Epidermal melanocyte (primary cell): ENCODE data around the gene LGALS4.
"Not testable (repeated sequence)": the region's sequence is repeated elsewhere in the genome, so short reads cannot be mapped to it uniquely, and the experiment has no call there.

Experiments used
- DNase-seq: peaks from one replicate; pipeline ENCODE4 v3.0.0; 2011; ENCODE audit warnings: low spot score; ENCODE audit not compliant: insufficient read length

Gene LGALS4

DNA sequence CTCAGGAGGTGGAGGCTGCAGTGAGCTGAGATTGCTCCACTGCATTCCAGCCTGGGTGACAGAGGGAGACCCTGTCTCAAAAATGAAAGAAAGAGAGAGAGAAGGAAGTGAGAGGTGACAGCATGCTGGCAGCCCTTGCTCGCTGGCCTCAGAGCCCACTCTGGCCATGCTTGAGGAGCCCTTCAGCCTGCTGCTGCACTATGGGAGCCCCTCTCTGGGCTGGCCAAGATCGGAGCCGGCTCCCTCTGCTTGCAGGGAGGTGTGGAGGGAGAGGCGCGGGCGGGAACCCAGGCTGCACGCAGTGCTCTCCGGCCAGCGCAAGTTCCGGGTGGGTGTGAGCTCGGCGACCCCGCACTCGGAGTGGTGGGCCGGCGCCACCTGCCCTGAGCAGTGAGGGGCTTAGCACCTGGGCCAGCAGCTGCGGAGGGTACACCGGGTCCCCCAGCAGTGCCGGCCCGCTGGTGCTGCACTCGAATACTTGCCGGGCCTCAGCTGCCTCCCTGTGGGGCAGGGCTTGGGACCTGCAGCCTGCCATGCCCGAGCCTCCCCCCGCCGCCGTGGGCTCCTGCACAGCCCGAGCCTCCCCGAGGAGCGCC is 8.6 kb upstream of the LGALS4 start:
- DNase-seq = not testable (repeated sequence)

DNA sequence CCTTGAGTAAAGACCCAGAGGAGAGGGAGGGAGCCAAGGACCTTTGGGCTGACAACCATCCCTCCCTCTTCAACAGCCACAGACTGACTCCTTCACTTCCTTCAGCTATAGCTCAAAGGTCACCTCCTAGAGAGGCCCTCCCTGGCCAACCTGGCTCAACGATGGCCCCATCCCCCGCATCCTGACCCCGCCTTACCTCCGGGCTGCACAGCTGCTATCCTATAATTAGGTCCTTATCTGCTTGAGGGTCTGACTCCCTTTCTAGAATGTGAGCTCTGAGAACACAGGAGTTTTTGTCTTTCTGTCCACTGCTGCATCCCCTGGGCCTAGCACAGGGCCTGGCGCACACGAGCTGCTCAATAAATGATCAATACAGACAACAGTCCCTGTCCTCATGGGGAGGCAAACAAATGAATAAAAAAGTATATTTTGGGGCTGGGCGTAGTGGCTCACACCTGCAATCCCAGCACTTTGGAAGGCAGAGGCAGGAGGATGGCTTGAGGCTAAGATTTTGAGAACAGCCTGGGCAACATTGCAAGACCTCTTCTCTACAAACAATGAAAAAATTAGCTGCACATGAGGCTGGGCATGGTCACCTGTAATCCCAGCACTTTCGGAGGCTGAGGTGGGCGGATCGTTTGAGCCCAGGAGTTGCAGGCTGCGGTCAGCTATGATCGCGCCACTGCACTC is 6.6 kb upstream of the LGALS4 start:
- DNase-seq = no peak

DNA sequence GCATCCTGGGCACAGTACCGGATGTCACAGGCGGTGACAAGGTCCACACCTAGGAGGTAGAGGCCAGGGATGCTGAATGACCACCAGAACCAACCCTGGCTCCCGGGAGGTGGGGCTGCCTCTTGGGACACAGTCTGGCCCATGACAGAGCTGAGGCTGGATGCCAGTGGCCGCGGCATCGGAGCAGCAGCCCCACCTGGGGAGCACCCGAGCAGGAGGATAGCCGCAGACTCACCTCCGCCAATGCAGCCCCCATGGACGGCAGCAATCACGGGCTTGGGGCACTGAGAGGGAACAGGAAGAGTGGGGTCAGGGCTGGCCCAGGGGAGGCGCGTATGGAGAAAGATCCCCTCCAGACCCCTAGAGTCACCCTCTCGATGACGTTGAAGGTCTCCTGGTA is 4.3 kb upstream of the LGALS4 start:
- DNase-seq = no peak

DNA sequence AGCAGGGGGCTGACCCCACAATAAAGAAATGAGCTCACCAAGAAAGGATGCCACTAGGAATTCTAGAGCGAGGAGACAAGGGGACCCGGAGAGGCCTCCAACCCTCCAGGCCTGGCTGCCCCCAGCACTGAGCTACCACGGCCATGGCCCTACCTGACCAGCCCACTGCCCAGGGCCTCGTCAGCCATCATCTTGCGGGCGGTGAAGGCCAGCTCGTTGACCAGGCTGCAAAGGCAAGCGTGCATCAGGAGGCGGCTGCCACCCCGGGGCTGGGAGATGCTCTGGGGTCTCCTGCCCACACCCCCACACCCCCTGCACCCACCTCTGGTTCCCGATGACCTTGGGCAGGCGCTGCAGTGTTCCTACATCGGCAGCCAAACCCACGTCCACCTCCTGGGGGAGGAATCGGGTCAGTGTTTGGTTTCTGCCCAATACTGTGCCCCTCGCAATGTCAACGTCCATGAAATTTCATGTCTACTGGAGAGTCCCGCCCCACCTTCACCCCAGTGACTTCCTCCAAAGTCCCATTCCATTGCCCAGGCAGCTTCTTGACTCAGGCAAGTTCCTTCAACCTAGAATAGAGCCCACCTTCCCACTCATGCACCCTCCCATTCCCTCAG is 3.5 kb upstream of the LGALS4 start:
- no peak for DNase-seq

DNA sequence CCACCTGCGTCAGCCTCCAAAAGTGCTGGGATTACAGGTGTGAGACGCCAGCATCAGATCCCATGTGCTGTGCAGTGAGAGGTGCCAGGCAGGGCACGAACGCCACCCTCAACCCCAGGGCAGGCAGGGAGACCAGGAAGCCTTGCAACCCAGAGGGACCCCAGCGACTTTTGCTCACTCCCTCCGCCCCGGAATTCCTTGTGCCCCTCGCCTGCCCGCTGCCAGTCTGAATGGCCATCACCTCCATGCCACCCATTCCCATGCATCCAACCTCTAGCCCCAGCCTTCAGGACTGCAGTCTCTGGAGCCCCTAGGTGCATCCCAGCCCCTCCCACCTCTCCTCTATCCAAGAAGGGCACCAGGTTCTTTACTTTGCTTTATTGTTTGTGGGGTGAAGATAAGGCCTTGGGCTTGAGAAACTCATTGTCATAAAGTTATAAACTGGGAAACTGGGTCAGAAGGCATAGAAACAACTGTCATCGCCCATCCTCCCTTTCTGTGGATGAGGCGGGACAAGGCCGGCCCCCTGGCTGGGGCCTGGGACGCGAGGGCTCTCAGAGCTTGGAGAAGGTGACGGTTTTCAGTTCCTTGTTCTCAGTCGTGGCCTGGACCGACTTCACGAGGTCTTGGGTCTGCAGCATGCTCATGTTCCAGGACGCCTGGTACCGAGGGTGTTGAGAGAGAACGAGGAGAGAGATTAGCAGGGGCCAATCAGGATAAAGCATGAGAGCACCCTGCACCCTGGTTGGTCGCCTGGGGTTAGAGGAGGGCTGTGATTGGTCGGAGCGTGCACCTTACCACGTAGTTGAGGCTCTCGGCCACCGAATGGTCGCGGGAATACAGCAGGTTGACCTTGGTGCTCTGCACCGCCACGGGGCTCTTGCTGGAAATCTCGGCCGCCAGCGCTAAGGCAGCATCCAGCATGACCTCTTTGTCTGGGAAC is 2.6 kb upstream of the LGALS4 start:
- DNase-seq = no peak

DNA sequence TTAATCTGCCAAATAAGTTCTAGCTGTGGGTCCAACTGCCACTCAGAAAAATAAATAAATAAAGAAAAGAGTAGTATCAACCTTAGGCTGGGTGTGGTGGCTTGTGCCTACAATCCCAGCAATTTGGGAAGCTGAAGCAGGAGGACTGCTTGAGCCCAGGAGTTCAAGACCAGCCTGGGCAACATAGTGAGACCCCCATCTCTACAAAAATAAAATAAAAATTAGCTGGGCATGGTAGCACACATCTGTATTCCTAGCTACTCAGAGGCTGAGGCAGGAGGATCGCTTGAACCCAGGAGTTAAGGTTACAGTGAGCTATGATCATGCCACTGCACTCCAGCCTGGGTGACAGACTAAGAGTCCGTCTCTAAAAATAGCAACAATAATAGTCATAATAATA is 1.2 kb upstream of the LGALS4 start:
- not testable (repeated sequence) for DNase-seq

DNA sequence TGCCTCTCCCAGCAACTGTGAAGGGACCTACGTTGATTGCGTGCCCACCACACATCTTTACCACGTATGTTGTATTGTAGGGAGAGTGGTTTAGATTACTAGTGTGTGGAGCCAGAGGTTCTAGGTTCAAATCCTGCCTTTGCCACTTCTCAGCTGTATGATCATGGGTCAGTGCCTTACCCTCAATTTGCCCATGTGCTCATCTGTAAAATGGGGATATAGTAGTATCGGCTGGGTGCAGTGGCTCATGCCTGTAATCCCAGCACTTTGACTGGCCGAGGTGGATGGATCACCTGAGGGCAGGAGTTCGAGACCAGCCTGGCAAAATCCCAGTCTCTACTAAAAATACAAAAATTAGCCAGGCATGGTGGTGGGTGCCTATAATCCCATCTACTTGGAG is 578 bp upstream of the LGALS4 start:
- no peak for DNase-seq

DNA sequence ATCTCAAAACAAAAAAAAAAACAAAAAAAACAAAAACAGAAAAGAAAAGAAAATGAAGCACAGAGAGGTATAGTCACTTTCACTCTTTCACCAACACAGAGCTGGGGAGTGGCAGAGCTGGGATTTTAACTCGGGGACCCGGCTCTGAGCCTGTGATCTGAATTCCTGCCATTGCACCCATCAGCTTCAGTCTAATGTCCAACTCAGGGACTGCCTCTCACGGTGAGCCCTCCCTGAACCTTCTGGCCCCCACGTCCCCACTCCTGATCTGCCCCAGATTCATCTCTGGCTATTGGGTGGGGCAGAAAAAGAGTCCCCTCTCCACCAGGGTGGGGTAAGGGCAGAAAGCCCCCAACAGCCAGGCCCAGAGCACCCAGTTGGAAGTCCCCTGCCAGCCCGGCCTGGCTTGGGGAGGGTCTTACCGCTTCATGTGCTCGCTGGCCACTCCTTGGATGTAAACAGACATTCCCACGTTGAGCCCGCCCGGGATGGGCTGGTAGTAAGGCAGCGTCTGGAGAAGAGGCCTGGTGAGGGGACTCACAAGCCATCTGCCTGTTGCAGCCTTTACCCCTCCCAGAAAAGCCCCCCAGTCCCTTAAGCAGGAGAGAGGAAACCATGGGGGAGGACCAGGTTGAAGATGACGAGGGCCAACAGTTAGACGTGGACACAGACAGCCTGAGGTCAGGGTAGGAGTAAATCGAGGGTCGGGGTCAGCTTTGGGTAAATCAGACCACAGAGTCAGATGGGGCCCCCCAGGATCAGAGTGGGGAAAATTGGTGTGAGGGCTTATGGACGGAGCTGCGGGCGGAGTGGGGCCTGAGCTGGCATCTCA is 520 bp downstream of the LGALS4 start:
- DNase-seq = no peak

DNA sequence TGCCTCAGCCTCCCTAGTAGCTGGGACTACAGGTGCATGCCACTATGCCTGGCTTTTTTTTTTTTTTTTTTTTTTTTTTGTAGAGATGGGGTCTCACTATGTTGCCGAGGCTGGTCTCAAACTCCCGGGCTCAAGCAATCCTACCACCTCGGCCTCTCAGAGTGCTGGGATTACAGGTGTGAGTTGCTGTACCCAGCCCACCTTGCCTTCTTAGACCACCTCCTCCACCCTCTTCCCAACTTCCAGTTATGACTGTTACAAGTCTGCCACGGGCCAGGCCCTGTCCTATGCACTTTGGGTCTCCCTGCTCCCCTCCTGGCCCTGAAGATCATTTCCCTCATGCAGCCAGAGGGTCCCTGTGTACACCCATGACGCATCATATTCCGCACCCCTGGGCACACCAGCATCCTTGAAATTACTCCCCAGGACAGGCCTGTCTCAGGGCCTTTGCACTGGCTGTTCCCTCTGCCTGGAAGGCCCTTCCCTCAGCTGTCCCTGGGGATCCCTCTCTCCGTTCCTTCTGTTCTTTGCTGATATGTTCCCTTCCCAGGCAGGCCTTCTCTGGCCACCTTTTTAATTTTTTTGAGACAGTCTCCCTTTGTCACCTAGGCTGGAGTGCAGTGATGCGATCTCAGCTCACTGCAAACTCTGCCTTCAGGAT is 3.0 kb downstream of the LGALS4 start:
- DNase-seq = no peak

DNA sequence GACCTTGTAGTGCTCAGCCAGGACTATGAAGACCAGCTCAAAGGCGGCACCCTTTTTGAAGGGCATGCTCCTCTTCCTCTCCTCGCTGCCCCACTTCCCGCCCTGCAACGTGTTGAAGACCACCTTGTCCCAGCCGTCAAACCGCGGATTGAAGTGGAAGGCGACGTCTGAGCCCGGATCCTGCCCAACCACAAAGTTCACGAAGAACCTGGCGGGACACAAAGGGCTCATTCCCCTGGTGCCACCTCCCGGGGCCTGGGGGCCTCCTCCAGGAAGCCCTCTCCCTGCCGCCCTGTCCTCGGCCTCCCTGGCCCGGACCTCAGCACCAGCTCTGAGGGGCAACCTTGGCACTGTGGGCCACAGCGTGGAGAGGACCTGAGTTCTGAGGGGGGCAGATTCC is 4.0 kb downstream of the LGALS4 start:
- no peak for DNase-seq

DNA sequence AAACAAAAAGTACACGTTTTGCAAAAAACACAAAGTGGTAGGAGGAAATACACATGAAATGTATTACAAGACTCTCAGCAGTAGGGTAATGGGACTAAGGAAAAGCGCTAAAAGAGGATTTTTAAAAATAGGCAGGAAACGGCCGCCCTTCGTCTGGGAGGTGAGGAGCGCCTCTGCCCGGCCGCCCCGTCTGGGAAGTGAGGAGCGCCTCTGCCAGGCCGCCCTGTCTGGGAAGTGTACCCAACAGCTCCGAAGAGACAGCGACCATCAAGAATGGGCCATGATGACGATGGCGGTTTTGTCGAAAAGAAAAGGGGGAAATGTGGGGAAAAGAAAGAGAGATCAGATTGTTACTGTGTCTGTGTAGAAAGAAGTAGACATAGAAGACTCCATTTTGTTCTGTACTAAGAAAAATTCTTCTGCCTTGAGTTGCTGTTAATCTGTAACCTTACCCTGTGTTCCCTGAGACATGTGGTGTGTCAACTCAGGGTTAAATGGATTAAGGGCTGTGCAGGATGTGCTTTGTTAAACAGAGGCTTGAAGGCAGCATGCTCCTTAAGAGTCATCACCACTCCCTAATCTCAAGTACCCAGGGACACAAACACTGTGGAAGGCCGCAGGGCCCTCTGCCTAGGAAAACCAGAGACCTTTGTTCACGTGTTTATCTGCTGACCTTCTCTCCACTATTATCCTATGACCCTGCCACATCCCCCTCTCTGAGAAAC is 5.2 kb downstream of the LGALS4 start:
- not testable (repeated sequence) for DNase-seq

DNA sequence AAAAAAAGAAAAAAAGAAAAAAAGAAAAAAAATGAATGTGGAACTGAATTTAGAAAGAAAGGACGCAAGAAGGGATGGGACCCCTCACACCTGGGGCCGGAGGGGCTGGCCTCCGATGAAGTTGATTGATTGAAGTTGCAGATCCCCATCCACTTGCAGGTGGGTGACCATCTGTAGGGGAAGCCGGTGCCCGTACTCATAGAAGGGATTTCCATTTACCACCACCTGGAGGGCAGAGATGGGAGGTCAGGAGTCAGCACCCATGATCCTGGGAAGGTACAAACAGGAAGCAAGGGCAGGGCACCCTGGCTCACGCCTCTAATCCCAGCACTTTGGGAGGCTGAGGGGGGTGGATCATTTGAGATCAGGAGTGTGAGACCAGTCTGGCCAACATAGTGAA is 6.4 kb downstream of the LGALS4 start:
- no peak for DNase-seq

DNA sequence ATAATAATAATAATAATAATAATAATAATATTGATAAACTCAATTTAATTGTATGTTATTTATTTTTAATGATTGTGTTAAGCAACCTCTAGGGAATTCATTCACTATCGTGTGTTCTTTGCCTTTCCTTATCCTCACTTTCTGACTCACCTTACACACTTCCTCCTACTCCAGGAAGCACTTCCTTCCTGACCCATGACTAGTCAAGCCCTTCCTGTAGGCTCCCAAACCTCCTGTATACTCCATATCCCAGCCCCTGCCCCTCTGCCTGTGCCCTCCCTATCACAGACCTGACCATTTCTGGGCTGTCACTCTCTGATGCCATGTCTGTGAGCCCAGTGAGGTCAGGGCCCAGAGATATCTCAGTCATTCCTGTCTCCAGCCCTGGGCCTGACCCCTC is 7.6 kb downstream of the LGALS4 start:
- no peak for DNase-seq

DNA sequence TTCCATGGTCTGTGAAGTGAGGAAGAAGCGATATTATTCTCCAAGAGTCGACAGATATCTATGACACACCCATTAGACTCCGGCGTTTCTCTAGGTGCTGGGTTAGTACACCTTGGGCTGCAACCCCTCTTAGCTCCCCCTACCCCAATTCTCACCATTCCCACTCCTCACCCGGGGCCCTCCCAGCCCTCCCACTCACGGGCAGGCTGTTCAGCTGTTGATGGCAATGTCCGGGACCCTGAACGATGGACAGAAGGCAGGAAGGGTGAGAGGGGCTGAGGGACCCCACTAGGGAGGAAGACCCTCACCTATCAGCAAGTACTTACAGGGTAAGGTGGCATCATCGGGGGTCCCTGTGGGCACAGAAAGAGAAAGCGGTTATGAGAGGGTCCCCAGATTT is 9.2 kb downstream of the LGALS4 start:
- DNase-seq = no peak

DNA sequence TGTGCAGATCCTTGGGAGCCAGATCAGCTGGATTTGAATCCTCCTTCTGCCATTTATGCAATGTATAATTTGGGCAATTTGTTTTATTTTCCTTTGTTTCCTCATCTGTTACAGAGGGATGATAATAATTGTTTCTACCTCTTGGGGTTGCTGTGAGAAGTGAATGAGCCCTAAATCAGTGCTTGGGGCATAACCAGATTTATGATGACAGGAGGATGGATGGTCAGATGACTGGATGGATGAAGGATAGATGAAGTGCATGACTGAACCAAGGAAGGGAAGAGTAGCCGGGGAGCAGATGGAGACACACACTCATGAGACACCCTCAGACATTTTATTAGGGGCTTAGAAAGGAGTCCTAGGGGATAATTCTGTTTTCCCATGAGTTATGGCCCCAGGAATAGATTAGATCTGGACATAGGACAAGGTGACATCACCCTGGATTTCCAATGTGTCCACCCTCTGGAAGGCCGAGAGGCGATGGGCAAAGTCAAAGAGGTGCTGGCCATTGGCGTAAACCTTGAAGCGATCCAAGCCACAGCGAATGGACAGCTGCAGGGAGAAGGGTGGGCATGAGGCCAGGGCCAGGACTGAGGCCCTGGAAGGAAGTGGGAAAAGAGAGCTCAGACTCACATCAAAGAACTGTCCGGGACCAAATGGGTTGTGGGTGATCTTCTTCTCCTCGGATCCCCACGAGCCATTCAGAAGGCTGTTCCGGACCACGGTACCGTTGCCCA is 11.2 kb downstream of the LGALS4 start:
- no peak for DNase-seq

DNA sequence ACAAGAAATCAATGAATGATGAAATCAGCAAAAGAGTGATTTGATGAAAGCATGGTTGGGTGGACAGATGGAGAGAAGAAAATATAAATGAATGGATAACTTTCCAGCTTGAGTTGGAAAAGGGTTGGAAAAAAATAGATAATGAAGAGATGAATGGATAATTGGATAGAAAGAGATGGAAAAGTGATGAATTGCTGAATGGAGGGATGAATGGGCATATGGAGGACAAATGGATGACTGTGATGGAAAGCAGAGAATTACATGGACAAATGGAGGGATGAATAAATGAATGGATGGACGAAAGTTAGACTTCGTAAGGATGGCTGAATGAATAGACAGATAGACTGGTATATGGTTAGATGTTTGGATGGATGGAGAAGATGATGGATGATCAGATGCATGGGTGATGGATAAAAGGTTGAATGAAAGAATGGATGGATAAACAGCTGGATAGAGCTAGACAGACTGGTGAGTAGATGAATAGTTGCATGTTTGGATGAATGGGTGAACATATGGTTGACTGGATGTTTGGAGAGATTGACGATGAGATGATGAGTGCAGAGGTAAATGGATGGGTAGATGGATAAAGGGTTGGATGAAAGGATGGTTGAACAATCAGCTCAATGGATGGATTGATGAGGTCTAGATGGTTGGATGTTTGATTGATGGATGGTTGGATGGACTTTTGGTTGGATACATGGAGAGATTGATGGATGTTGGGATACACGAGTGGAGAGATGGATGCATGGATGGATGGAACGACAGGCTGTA is 12.0 kb downstream of the LGALS4 start:
- no peak for DNase-seq

DNA sequence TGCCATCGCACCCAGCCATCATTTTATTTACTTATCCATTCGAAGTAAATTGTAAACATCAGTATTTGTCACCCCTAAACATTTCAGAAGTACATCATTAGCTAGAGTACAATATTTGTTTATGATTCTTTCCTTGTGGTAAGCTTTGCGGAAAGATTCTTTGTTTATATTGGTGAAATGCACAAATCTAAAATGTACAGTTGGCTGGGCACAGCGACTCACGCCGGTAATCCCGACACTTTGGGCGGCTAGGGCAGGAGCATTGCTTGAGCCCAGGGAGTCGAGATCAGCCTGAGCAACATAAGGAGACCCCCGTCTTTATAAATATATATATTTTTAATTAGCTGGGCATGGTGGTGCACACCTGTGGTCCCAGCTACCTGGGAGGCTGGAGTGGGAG is 13.6 kb downstream of the LGALS4 start:
- DNase-seq = no peak

DNA sequence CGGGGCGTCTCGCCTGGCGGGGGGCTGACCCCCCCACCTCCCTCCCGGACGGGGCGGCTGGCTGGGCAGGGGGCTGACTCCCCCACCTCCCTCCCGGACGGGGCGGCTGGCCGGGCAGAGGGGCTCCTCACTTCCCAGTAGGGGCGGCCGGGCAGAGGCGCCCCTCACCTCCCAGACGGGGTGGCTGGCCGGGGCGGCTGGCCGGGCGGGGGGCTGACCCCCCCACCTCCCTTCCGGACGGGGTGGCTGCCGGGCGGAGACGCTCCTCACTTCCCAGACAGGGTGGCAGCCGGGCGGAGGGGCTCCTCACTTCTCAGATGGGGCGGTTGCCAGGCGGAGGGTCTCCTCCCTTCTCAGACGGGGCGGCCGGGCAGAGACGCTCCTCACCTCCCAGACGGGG is 15.0 kb downstream of the LGALS4 start:
- DNase-seq = not testable (repeated sequence)
